ENCODE results near the gene ACTA1.
"Not testable (repeated sequence)": the region's sequence is repeated elsewhere in the genome, so short reads cannot be mapped to it uniquely, and the experiment has no call there.

The ACTA1 gene

GRCh38 chr1:229407206-229408026 lies 26.5 kb downstream of the ACTA1 start:
- Histone ChIP-seq H3K36me3 (ENCODE audit: insufficient read depth, low read length) (no peaks in the 10 kb centered on the region), H3K27me3 (ENCODE audit: control insufficient read depth in 1 of 2, insufficient read depth in 2 of 2, low read length in 2 of 2) (peaks cover 6 to 50% of the 10 kb centered on the region in 2 donors), H3K4me3 (ENCODE audit: low read depth in 1 of 2, low read length in 2 of 2) (peak overlapping the region; percentile 22 to 56), H3K27ac (ENCODE audit: low read depth, low read length) (no peak overlapping the region), H3K9ac (ENCODE audit: low read length) (no peak overlapping the region), H3K9me3 (ENCODE audit: low read length) (no peaks in the 10 kb centered on the region), H3K4me1 (ENCODE audit: insufficient read depth, low read length) (peaks cover 18% of the 10 kb centered on the region)

- H3K4me3 ChIP-seq (ENCODE audit: low read depth in 1 of 2, low read length in 2 of 2): peak overlapping the region; percentile 22 to 56
- H3K36me3 ChIP-seq (ENCODE audit: insufficient read depth, low read length): no peaks in the 10 kb centered on the region
- H3K27ac ChIP-seq (ENCODE audit: low read depth, low read length): no peak overlapping the region
- peaks cover 6 to 53% of the 10 kb centered on the region in 2 donors for H3K27me3 ChIP-seq (ENCODE audit: control insufficient read depth in 1 of 2, insufficient read depth in 2 of 2, low read length in 2 of 2)
- H3K9ac ChIP-seq (ENCODE audit: low read length): no peak overlapping the region
- peaks cover 18% of the 10 kb centered on the region for H3K4me1 ChIP-seq (ENCODE audit: insufficient read depth, low read length)
- no peaks in the 10 kb centered on the region for H3K9me3 ChIP-seq (ENCODE audit: low read length)
These were observed 27.1 kb downstream of the ACTA1 start for GRCh38 chr1:229406798-229407197.

- no peaks in the 10 kb centered on the region for H3K9me3 ChIP-seq (ENCODE audit: low read length)
- H3K27ac ChIP-seq (ENCODE audit: low read depth, low read length): no peak overlapping the region
- no peaks in the 10 kb centered on the region for H3K36me3 ChIP-seq (ENCODE audit: insufficient read depth, low read length)
- H3K27me3 ChIP-seq (ENCODE audit: control insufficient read depth in 1 of 2, insufficient read depth in 2 of 2, low read length in 2 of 2): peaks cover 6 to 35% of the 10 kb centered on the region in 2 donors
- H3K9ac ChIP-seq (ENCODE audit: low read length): no peak overlapping the region
- H3K4me1 ChIP-seq (ENCODE audit: insufficient read depth, low read length): no peaks in the 10 kb centered on the region
- no peak overlapping the region for H3K4me3 ChIP-seq (ENCODE audit: low read depth in 1 of 2, low read length in 2 of 2)
These were observed 30.3 kb downstream of the ACTA1 start for GRCh38 chr1:229403573-229403972.

GRCh38 chr1:229402993-229403392 lies 30.9 kb downstream of the ACTA1 start:
- H3K27ac ChIP-seq (ENCODE audit: low read depth, low read length): no peak overlapping the region
- H3K4me1 ChIP-seq (ENCODE audit: insufficient read depth, low read length): no peaks in the 10 kb centered on the region
- H3K27me3 ChIP-seq (ENCODE audit: control insufficient read depth in 1 of 2, insufficient read depth in 2 of 2, low read length in 2 of 2): peaks cover 3 to 30% of the 10 kb centered on the region in 2 donors
- H3K4me3 ChIP-seq (ENCODE audit: low read depth in 1 of 2, low read length in 2 of 2): no peak overlapping the region
- H3K9me3 ChIP-seq (ENCODE audit: low read length): no peaks in the 10 kb centered on the region
- H3K9ac ChIP-seq (ENCODE audit: low read length): no peak overlapping the region
- H3K36me3 ChIP-seq (ENCODE audit: insufficient read depth, low read length): no peaks in the 10 kb centered on the region

- H3K4me3 ChIP-seq (ENCODE audit: low read depth in 1 of 2, low read length in 2 of 2); H3K9ac ChIP-seq (ENCODE audit: low read length); H3K4me1 ChIP-seq (ENCODE audit: insufficient read depth, low read length); H3K27ac ChIP-seq (ENCODE audit: low read depth, low read length); H3K9me3 ChIP-seq (ENCODE audit: low read length); H3K36me3 ChIP-seq (ENCODE audit: insufficient read depth, low read length): not testable (repeated sequence)
- H3K27me3 ChIP-seq (ENCODE audit: control insufficient read depth in 1 of 2, insufficient read depth in 2 of 2, low read length in 2 of 2): peaks cover 0 to 23% of the 10 kb centered on the region in 2 donors
These were observed 31.6 kb downstream of the ACTA1 start for GRCh38 chr1:229402329-229402728.

- H3K36me3 ChIP-seq (ENCODE audit: insufficient read depth, low read length): no peaks in the 10 kb centered on the region
- H3K27ac ChIP-seq (ENCODE audit: low read depth, low read length): no peak overlapping the region
- H3K4me3 ChIP-seq (ENCODE audit: low read depth in 1 of 2, low read length in 2 of 2): no peak overlapping the region
- no peaks in the 10 kb centered on the region for H3K9me3 ChIP-seq (ENCODE audit: low read length)
- no peaks in the 10 kb centered on the region for H3K4me1 ChIP-seq (ENCODE audit: insufficient read depth, low read length)
- H3K9ac ChIP-seq (ENCODE audit: low read length): no peak overlapping the region
- H3K27me3 ChIP-seq (ENCODE audit: control insufficient read depth in 1 of 2, insufficient read depth in 2 of 2, low read length in 2 of 2): peaks cover 0 to 7% of the 10 kb centered on the region in 2 donors
These were observed 36.1 kb downstream of the ACTA1 start for GRCh38 chr1:229397762-229398161.

- H3K9ac ChIP-seq (ENCODE audit: low read length): no peak overlapping the region
- H3K9me3 ChIP-seq (ENCODE audit: low read length): no peaks in the 10 kb centered on the region
- no peaks in the 10 kb centered on the region for H3K36me3 ChIP-seq (ENCODE audit: insufficient read depth, low read length)
- H3K4me1 ChIP-seq (ENCODE audit: insufficient read depth, low read length): no peaks in the 10 kb centered on the region
- no peak overlapping the region for H3K4me3 ChIP-seq (ENCODE audit: low read depth in 1 of 2, low read length in 2 of 2)
- peaks cover 0 to 2% of the 10 kb centered on the region in 2 donors for H3K27me3 ChIP-seq (ENCODE audit: control insufficient read depth in 1 of 2, insufficient read depth in 2 of 2, low read length in 2 of 2)
- H3K27ac ChIP-seq (ENCODE audit: low read depth, low read length): no peak overlapping the region
These were observed 37.2 kb downstream of the ACTA1 start for GRCh38 chr1:229396585-229397206.

- H3K9me3 ChIP-seq (ENCODE audit: low read length); H3K4me1 ChIP-seq (ENCODE audit: insufficient read depth, low read length); H3K27me3 ChIP-seq (ENCODE audit: control insufficient read depth in 1 of 2, insufficient read depth in 2 of 2, low read length in 2 of 2); H3K4me3 ChIP-seq (ENCODE audit: low read depth in 1 of 2, low read length in 2 of 2); H3K9ac ChIP-seq (ENCODE audit: low read length); H3K27ac ChIP-seq (ENCODE audit: low read depth, low read length); H3K36me3 ChIP-seq (ENCODE audit: insufficient read depth, low read length): not testable (repeated sequence)
These were observed 39.4 kb downstream of the ACTA1 start for GRCh38 chr1:229394517-229394916.

- H3K27me3 ChIP-seq (ENCODE audit: control insufficient read depth in 1 of 2, insufficient read depth in 2 of 2, low read length in 2 of 2): no peaks in the 10 kb centered on the region
- no peaks in the 10 kb centered on the region for H3K4me1 ChIP-seq (ENCODE audit: insufficient read depth, low read length)
- H3K4me3 ChIP-seq (ENCODE audit: low read depth in 1 of 2, low read length in 2 of 2): no peak overlapping the region
- no peak overlapping the region for H3K9ac ChIP-seq (ENCODE audit: low read length)
- H3K27ac ChIP-seq (ENCODE audit: low read depth, low read length): no peak overlapping the region
- no peaks in the 10 kb centered on the region for H3K9me3 ChIP-seq (ENCODE audit: low read length)
- no peaks in the 10 kb centered on the region for H3K36me3 ChIP-seq (ENCODE audit: insufficient read depth, low read length)
These were observed 41.0 kb downstream of the ACTA1 start for GRCh38 chr1:229392936-229393335.

- no peaks in the 10 kb centered on the region for H3K27me3 ChIP-seq (ENCODE audit: control insufficient read depth in 1 of 2, insufficient read depth in 2 of 2, low read length in 2 of 2)
- H3K36me3 ChIP-seq (ENCODE audit: insufficient read depth, low read length): no peaks in the 10 kb centered on the region
- H3K27ac ChIP-seq (ENCODE audit: low read depth, low read length): no peak overlapping the region
- no peaks in the 10 kb centered on the region for H3K9me3 ChIP-seq (ENCODE audit: low read length)
- H3K9ac ChIP-seq (ENCODE audit: low read length): no peak overlapping the region
- no peaks in the 10 kb centered on the region for H3K4me1 ChIP-seq (ENCODE audit: insufficient read depth, low read length)
- H3K4me3 ChIP-seq (ENCODE audit: low read depth in 1 of 2, low read length in 2 of 2): no peak overlapping the region
These were observed 43.8 kb downstream of the ACTA1 start for GRCh38 chr1:229390130-229390529.

- Histone ChIP-seq H3K4me3 (ENCODE audit: low read depth in 1 of 2, low read length in 2 of 2) (no peak overlapping the region), H3K4me1 (ENCODE audit: insufficient read depth, low read length) (no peaks in the 10 kb centered on the region), H3K27me3 (ENCODE audit: control insufficient read depth in 1 of 2, insufficient read depth in 2 of 2, low read length in 2 of 2) (no peaks in the 10 kb centered on the region), H3K36me3 (ENCODE audit: insufficient read depth, low read length) (no peaks in the 10 kb centered on the region), H3K9ac (ENCODE audit: low read length) (no peak overlapping the region), H3K27ac (ENCODE audit: low read depth, low read length) (no peak overlapping the region), H3K9me3 (ENCODE audit: low read length) (no peaks in the 10 kb centered on the region)
These were observed 44.9 kb downstream of the ACTA1 start for GRCh38 chr1:229388897-229389580.
